ENCODE results near the gene KCNAB1.

Gene KCNAB1

DNA sequence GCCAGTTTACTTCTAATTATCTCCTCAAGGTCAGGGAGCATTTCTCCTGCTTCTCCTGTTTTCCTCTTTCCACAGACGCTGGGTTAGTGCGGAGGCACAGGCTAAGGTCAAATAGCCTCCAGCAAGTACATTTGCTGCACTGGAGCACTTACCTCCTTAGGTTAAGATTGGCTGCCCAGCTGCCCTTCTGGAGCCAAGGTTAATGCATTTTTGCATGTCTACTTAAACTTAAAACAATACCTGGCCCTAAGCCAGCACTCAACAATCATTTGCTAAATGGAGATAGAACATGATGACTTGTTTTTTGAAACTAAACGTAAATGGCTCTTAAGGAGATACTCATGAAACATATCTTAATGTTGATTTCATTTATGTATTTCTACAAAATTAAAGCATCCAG lies 351.1 kb downstream of the KCNAB1 start:
- no peak for DNase-seq

DNA sequence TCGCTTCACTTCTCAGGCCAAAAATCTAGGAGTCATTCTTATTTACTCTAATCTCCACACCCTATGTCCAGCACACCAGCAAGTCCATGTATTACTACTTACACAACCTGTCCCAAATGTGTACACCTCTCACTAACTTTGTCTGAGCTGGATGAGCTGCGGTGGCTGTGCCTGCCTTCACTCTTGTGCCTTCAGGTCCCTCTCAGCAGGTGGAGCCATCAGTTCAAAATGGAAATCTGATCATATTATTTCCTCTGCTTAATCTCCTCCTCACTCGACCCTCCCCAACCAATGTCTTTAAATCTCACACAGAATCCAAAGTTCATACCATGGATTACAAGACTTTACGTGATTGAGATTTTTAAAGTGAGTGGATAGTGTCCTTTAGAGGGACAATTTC lies 351.8 kb downstream of the KCNAB1 start:
- peak; percentile 14 for DNase-seq

DNA sequence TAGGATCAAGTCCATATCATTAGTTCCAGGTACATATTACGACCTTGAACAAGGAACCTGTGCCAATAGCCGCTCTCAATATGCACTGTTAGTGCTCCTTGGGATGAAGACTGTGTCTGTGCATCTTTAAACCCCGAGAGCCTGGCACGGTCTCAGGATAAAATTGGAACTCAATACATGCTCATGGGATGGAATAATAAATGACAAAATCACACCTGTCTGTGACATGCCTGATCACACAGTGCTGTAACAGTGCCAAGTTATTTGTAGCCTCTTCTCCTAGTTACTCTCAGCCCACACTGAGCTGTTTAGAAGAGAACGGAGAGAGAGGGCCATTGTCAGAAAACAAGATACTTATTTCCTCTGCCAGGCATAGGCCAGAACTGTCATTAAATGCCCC lies 352.3 kb downstream of the KCNAB1 start:
- no peak for DNase-seq

DNA sequence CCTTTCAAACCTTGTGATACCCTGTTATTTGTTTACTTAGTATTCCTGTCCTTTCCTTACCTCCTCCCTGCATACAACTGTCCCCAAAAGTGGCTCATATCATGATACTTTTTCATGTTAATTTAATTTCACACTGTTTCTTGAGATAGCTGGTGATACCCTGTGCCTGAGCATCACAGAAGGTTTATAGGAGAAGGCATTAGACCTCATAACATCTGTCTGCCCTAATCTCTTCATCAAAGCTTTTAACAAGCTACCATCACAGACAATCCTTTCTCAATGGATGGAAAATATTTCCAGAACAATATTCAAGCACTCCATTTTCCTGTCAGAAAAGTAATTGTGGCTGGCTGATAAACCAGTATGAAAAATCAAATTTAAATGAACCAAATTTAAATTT lies 353.0 kb downstream of the KCNAB1 start:
- no peak for DNase-seq

DNA sequence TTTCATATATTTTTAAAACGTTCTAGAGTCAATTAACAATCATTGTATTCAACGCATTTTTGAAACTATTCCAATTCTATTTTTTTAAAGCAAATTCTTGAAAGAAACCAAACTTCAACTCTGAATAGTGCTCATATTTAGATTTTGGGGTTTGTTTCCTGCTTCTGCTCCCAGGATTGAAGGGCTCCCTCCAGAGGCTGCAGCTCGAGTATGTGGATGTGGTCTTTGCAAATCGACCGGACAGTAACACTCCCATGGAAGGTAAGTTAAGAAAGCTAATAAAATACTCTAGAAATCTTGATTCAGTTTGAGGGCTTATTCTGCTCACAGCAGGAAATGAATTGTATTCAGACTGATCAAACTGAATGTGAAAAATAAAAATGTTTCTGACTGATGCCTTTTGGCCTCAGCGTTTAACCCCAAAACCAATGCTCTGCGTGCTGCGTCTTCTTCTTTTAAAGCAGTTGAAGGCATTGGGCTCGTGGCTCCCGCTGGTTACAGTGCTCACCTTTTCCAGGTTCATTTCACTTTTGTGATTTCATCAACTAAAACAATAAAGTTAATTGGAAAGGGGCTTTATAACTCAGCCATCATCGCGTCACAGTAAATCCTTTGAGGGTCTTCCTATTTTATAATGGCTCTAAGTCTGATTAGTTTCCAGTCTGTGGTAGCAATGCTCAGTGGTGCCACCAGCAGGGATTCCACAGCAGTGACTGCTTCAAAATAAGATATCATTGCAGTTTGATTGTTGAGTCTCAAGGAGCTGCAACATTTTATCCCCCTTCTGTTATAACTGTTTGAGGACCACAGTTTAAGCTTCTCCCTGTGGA lies 354.4 kb downstream of the KCNAB1 start:
- DNase-seq: no peak

DNA sequence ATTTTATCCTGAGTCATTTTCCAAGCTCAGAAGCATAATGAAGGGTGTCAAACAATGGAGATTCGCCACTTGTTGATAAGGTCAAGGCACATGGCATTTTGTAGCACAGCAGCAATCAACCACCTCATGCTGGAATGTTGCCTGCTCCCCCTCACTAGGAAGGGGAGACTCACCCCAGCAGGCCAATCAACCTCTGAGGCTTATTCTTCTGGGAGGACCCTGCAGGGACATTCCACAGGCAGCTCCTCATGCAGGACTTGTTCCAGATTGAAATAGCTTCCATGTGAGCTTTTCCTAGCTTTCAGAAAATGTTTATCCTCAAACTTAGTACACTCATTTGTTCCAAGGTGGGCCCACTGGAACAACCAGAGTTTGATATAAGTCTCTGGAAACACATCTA lies 356.9 kb downstream of the KCNAB1 start:
- no peak for DNase-seq

DNA sequence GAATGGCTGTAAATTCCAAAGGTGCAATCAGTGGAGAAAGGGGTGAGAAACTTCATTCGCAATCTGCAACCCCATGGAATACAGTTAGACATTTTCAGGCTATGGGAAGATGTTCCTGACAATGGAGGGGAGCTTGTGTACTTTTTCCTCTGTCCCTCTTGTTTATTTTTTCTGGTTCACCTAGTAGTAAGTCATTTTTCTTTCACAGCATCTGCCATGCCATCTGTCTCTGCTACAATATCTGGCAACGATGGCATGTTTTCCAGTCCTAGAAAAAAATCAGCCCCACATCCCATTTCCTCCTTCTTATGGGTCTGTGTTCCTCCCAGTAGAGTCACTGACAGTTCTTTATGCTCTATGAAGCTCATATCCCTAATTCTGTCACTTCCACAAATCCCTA lies 358.5 kb downstream of the KCNAB1 start:
- DNase-seq: no peak

DNA sequence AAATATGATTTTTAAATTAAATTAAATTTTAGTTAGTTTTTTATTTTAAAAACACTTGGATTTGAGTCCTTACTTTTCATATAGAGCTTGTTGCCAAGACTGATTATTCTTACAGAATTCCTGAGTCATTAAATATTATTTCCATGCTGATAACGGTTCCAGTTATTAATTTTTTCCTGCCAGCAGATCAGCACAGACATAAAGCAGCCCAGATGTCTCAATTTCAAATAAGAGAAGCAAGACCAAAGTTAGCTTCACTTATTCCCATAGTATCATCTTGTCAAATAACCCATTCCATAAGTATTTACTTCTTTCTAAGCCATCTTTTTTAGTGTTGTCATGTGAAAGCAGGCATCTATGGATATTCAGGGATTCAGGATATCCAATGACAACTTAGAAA lies 359.2 kb downstream of the KCNAB1 start:
- DNase-seq: no peak

DNA sequence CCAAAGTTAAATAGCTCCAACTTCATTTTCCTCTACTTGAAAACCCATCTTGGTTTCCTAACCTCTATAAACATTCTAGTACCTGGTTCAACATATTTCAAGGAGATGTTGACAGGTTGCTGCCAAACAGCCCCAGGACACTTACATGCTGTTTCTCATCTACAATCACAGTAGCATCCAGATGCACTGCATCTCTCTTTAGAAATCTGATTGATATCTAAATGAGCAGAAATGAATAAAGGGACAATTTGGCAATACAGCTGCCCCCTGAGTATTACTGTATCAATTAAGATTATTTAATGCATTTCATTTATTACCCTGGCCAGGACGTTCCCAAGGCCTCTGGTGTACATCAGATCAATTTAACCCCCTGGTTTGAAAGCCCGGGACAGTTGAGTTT lies 360.6 kb downstream of the KCNAB1 start:
- no peak for DNase-seq

DNA sequence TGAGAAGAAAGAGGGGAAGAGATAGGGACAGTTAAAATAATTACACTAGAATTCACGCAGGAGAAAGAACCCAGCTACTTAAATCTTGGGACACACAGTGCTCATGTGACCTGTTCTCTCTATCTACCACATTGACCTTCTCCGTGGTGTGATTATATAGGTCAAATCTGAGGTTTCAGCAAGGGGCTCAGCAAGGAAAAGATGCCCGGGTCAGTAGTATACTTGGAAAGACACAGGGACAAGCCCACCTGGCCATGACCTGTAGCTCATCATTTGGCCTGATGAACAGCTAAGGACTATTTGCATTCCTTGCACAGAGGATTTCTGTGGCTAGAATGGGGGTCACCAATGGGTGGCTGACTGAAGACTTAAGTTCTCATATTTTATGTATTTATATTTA lies 362.6 kb downstream of the KCNAB1 start:
- no peak for DNase-seq

DNA sequence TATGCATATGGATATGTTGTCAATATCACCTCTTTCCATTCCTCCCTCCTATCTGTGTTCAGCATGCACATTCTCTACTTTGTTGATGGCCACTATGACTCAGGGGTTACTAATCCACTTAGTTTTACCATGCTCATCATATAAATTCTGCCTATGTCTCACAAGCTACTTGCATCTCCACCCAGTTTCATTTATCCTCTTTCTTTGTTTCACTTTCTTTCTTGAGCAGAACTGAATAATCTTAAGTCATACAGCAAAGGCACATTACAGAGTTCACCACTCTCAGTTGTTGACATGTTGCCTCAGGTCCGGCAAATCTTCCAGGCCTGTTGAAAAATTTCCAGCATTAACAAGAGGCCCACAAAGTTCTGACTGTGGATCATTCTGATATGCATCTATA lies 363.0 kb downstream of the KCNAB1 start:
- peak; percentile 58 for DNase-seq

DNA sequence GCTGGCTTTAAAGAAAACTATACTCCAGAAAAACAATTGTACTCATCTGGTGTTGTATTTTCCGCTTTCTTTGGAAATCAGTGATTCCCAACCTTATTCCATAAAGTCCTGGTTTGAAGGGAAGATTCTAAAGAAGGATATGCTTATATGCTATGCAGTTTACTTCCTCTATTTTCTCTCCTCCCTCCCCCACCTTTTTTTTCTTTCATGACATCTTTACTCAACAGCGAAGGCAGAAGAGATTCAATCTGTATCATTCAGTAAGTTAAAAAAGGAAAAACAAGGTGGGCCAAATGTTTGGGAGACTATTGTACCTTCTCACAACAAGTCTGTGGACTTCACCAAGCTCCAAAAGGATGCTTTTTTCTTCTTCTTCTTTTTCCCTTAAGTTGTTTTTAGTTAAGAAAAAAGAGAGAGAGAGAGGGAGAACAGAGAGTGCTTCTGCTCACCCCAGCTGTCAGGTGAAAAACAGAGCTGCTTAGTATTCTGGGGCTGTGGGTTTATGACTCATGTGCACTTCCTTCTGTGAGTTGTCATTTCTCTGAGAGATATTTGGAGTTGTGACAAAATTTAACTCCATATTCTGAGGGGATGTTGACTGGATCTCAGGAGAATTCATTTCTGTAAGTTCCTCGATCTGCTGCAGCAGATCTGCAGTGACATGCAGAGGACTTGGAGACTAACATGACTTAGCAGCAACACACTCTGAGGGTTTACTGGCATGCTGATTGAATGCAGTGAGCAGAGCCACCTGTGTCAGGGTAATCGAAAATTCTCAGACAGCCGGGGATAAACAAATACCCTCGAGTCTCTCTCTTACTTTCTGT lies 363.8 kb downstream of the KCNAB1 start:
- peak; percentile 68 for DNase-seq

DNA sequence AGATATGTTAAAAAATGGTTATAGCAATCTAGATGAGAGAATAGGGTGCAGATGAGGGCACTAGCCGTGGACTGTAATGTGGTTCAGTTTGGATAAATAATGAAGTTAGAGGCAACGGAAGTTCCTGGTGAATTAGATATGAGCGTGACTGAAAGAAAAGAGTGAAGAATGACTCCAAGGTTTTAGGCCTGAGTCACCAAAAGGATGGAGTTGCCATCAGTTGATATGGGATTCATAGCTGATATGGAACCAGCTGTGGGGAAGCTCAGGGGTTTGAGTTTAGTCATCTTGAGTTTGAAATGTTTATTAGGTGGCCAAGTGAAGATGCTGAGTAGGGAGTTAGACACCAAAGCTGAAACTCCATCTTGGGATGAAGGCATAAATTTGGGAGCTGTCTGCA lies 368.4 kb downstream of the KCNAB1 start:
- DNase-seq: no peak

DNA sequence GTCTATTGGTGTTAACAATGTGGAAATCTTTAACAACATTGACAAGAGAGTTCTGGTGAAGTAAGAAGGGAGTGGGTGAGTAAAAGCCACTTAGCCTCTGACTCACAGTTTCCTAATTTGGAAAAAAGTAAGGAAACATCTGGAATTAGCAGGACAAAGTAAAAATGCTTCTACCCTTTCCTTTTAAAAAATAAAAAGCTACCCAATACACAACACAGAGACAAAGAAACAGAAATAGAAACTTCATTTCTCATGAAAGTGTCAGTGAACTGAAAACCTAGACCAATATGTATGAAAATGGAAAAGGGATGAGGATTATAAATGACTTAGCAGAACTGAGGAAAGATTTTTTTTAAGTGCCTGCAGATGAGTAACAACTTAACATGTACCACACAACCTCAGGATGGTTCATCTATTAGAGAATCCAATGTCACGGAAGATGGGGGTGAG lies 369.1 kb downstream of the KCNAB1 start:
- DNase-seq: no peak

DNA sequence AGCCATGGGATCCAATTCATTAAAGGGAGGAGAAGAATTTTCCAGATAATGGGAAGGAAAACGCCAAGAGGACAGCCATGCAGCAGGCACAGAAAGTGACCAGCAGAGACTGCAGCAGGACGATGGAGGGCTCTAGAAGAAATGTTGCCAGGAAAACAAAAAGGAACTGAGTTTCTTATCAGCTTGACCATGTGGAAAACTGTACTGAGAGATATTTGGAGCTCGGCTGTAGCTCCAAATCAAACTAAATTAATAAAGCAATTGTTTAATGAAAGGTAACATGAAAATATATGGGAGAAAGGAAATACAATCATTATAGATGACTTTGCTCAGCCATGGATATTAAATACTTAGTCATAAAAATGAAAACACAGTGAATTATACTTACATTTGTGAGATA lies 370.8 kb downstream of the KCNAB1 start:
- no peak for DNase-seq

DNA sequence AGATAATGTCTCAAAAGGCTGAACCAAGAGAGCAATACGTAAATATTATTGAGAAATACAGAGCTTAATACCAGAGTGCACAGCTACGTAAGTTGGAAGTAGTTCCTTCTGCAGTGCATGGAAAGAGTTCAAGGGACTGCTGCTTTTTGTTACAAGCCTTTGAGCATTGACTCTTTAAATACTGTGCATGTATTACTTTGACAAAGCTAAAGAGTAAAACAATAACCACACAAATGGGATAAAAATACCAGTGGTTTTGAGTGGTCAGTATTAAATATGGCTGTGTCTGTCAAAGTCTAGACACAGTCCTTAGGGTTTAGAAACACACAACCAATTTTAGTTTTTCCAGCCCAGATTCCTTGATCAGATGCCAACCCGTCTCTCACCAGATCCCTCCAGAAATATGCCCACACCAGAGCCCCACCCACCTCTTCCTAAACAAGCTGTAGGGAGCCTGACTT lies 372.5 kb downstream of the KCNAB1 start:
- DNase-seq: no peak

DNA sequence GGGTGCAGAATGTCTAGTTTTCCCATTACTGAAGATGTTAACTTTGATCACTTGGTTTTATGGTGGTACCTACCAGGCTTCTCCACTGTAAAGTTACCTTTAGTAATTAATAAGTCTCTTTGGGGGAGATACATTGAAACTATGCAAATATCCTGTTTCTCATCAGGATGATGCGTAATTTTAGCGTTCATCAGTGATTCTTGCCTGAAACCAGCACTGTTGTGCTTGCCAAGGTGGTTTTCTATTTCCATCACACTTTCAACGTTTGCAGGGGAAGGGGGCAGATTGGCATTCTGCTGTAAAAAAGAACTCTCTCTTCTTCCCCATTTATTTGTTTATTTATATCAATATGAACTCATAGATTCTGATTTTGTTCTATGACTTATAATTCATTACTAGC lies 373.5 kb downstream of the KCNAB1 start:
- no peak for DNase-seq

DNA sequence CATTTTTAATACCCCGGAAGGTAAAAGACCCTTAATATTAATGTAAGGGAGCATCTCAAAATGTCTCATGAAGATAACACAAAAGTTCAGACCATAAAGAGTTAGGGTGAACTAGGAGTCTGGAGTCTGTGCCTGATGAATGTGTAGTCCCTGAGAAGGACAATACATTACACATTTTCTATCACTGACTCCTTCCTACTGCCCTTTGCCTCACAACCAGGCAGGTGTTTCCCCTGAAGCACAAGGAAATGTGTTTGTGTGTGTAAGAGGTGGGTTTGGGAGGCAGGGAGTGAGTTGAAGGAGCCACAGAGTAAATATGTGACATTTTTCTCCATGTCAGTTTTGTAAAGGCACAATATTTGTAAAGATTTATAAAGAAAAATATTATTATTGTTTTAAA lies 375.4 kb downstream of the KCNAB1 start:
- no peak for DNase-seq

DNA sequence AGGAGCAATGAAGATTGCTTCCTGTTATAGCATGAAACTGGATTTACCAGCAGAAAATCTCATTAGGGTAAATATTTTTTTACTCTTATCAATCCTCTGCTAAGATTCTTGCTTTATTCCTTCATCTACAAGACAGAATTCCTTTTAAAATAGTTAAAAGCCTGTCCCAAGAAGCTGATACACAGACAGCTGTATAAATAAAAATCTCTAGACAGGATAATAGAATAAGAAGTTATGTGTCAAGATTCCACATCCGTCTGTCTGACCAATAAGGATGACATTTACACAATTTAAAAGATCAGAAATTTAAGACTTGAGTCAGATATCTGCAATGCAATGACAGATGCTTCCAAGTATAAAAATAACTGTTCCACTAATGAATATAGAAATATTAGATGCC lies 376.9 kb downstream of the KCNAB1 start:
- DNase-seq: no peak

DNA sequence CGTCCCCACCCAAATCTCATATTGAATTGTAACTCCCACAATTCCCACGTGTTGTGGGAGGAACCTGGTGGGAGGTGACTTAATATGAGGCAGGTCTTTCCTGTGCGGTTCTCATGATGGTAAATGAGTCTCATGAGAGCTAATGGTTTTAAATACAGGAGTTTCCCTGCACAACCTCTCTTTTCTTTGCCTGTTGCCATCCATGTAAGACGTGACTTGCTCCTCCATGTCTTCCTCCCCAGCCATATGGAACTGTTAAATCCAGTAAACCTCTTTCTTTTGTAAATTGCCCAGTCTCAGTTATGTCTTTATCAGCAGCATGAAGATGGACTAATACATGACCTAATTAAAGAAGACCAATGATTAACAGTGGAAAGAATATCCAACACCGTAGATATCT lies 377.9 kb downstream of the KCNAB1 start:
- DNase-seq: no peak

DNA sequence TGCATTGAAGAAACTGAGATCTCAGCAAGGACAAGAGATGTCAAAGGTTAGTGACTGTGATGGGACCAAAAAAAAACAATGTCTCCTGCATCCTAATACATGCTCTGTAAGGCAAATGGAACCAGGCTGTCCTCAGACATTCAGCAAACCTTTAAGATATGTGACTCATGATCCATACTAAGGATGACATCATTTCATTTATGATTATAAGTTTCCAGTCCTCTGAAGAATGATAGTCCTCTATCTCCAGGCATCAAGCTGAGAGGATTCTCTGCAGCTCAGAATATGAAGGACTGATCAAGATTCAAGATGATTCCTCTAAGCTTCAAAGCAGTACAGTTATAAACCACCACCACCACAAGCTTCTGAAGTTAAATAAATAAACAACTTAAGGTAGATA lies 386.9 kb downstream of the KCNAB1 start:
- no peak for DNase-seq

DNA sequence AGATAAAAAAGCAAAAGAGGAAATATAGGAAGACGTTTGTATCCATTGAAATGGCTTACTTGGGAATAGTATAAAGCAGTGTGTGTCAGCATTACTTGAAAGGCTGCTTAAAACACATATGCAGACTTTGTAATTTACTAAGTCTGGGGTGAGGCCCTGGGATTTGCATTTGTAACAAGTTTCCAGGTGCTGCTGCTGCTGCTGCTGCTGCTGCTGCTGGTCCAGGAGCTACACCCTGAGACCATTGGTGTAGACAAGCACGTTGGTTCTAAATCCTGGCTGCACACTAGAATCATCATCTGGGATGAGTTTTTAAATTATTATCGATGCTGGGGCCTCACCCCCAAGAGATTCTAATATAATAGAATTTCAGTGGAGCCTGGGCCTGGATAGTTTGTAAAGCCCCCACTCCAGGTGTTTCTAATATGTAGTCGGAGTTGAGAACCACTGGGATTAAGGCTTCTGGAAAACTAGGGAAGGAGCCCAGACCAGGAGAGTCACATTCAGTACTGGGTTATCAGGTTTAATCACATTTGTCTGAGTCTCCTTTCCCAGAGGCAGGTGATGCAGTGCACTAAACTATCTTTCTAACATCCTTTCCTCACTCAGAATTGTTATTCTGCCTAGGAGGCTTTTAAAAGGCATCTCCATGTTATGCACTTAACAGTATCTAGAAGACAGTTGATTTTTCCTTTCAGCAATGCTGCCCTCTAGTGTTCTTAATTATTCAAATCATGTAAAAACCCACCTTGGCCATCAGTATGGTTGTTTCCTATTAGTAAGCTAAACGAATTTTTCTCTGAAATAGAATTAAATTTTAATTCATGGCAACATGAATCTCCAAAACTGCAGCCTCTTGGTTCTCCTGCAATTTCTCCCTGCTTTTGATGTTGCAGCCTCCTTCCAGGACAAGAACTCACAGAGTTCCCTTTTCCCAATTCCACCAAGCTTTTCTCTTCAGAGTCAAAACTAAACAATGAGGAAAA lies 389.1 kb downstream of the KCNAB1 start:
- peak; percentile 72 for DNase-seq
